Measurements from ENCODE around the gene VMP1. TPM values are rescaled to one million over a fixed set of nuclear protein-coding genes. Genes with fewer than 3 reads are reported as not detected.
"Not testable (repeated sequence)": the region's sequence is repeated elsewhere in the genome, so short reads cannot be mapped to it uniquely, and the experiment has no call there.

The VMP1 gene
- polyA plus RNA-seq, 2 donors: 90.8 to 98.0 TPM

GRCh38 chr17:59748591-59748990 is 41.1 kb downstream of the VMP1 start:
- Histone ChIP-seq H3K4me3 (ENCODE audit: low read depth in 1 of 2, low read length in 2 of 2) (no peak overlapping the region), H3K27me3 (ENCODE audit: control insufficient read depth in 1 of 2, insufficient read depth in 2 of 2, low read length in 2 of 2) (no peaks in the 10 kb centered on the region), H3K36me3 (ENCODE audit: control insufficient read depth in 2 of 2, insufficient read depth in 2 of 2, low read length in 1 of 2) (no peaks in the 10 kb centered on the region), H3K4me1 (ENCODE audit: control insufficient read depth in 2 of 2, insufficient read depth in 2 of 2, low read length in 1 of 2) (no peaks in the 10 kb centered on the region), H3K27ac (ENCODE audit: low read depth in 2 of 2, low read length in 1 of 2) (no peak overlapping the region), H3K9me3 (ENCODE audit: control insufficient read depth in 2 of 2, insufficient read depth in 1 of 2, low read depth in 1 of 2, low read length in 1 of 2) (no peaks in the 10 kb centered on the region)
- 95 to 98% methylated on average over 1 of the region's 1 CpG for WGBS, 2 donors

- no peaks in the 10 kb centered on the region for H3K36me3 ChIP-seq (ENCODE audit: control insufficient read depth in 2 of 2, insufficient read depth in 2 of 2, low read length in 1 of 2)
- WGBS, 2 donors: 83 to 86% methylated on average over 11 of the region's 11 CpGs
- no peak overlapping the region for H3K27ac ChIP-seq (ENCODE audit: low read depth in 2 of 2, low read length in 1 of 2)
- no peaks in the 10 kb centered on the region for H3K4me1 ChIP-seq (ENCODE audit: control insufficient read depth in 2 of 2, insufficient read depth in 2 of 2, low read length in 1 of 2)
- H3K4me3 ChIP-seq (ENCODE audit: low read depth in 1 of 2, low read length in 2 of 2): no peak overlapping the region
- no peaks in the 10 kb centered on the region for H3K9me3 ChIP-seq (ENCODE audit: control insufficient read depth in 2 of 2, insufficient read depth in 1 of 2, low read depth in 1 of 2, low read length in 1 of 2)
- no peaks in the 10 kb centered on the region for H3K27me3 ChIP-seq (ENCODE audit: control insufficient read depth in 1 of 2, insufficient read depth in 2 of 2, low read length in 2 of 2)
These were observed 44.5 kb downstream of the VMP1 start for GRCh38 chr17:59751955-59752413.

- H3K9me3 ChIP-seq (ENCODE audit: control insufficient read depth in 2 of 2, insufficient read depth in 1 of 2, low read depth in 1 of 2, low read length in 1 of 2): no peaks in the 10 kb centered on the region
- H3K36me3 ChIP-seq (ENCODE audit: control insufficient read depth in 2 of 2, insufficient read depth in 2 of 2, low read length in 1 of 2): no peaks in the 10 kb centered on the region
- no peaks in the 10 kb centered on the region for H3K4me1 ChIP-seq (ENCODE audit: control insufficient read depth in 2 of 2, insufficient read depth in 2 of 2, low read length in 1 of 2)
These were observed 45.0 kb downstream of the VMP1 start for GRCh38 chr17:59752446-59752845.

GRCh38 chr17:59752922-59753321 is 45.5 kb downstream of the VMP1 start:
- Histone ChIP-seq H3K27me3 (ENCODE audit: control insufficient read depth in 1 of 2, insufficient read depth in 2 of 2, low read length in 2 of 2) (no peaks in the 10 kb centered on the region), H3K9me3 (ENCODE audit: control insufficient read depth in 2 of 2, insufficient read depth in 1 of 2, low read depth in 1 of 2, low read length in 1 of 2) (no peaks in the 10 kb centered on the region), H3K4me1 (ENCODE audit: control insufficient read depth in 2 of 2, insufficient read depth in 2 of 2, low read length in 1 of 2) (no peaks in the 10 kb centered on the region), H3K27ac (ENCODE audit: low read depth in 2 of 2, low read length in 1 of 2) (peak overlapping the region in 1 of 2 donors; percentile 9), H3K36me3 (ENCODE audit: control insufficient read depth in 2 of 2, insufficient read depth in 2 of 2, low read length in 1 of 2) (no peaks in the 10 kb centered on the region), H3K4me3 (ENCODE audit: low read depth in 1 of 2, low read length in 2 of 2) (no peak overlapping the region)
- WGBS, 2 donors: 79 to 81% methylated on average over 7 of the region's 7 CpGs

More at GRCh38 chr17:59752446-59752845, 45.0 kb downstream of the VMP1 start:
- no peaks in the 10 kb centered on the region for H3K27me3 ChIP-seq (ENCODE audit: control insufficient read depth in 1 of 2, insufficient read depth in 2 of 2, low read length in 2 of 2)
- H3K27ac ChIP-seq (ENCODE audit: low read depth in 2 of 2, low read length in 1 of 2): no peak overlapping the region
- H3K4me3 ChIP-seq (ENCODE audit: low read depth in 1 of 2, low read length in 2 of 2): no peak overlapping the region

GRCh38 chr17:59753522-59754467 is 46.3 kb downstream of the VMP1 start:
- Histone ChIP-seq H3K4me3 (ENCODE audit: low read depth in 1 of 2, low read length in 2 of 2) (no peak overlapping the region), H3K27me3 (ENCODE audit: control insufficient read depth in 1 of 2, insufficient read depth in 2 of 2, low read length in 2 of 2) (no peaks in the 10 kb centered on the region), H3K9me3 (ENCODE audit: control insufficient read depth in 2 of 2, insufficient read depth in 1 of 2, low read depth in 1 of 2, low read length in 1 of 2) (no peaks in the 10 kb centered on the region), H3K4me1 (ENCODE audit: control insufficient read depth in 2 of 2, insufficient read depth in 2 of 2, low read length in 1 of 2) (no peaks in the 10 kb centered on the region), H3K36me3 (ENCODE audit: control insufficient read depth in 2 of 2, insufficient read depth in 2 of 2, low read length in 1 of 2) (no peaks in the 10 kb centered on the region), H3K27ac (ENCODE audit: low read depth in 2 of 2, low read length in 1 of 2) (no peak overlapping the region)
- WGBS, 2 donors: 20 to 27% methylated on average over 3 of the region's 3 CpGs

GRCh38 chr17:59754552-59754951 is 47.1 kb downstream of the VMP1 start:
- Histone ChIP-seq H3K4me1 (ENCODE audit: control insufficient read depth in 2 of 2, insufficient read depth in 2 of 2, low read length in 1 of 2) (no peaks in the 10 kb centered on the region), H3K9me3 (ENCODE audit: control insufficient read depth in 2 of 2, insufficient read depth in 1 of 2, low read depth in 1 of 2, low read length in 1 of 2) (no peaks in the 10 kb centered on the region)

GRCh38 chr17:59755069-59755468 is 47.6 kb downstream of the VMP1 start:
- H3K27me3 ChIP-seq (ENCODE audit: control insufficient read depth in 1 of 2, insufficient read depth in 2 of 2, low read length in 2 of 2); H3K4me1 ChIP-seq (ENCODE audit: control insufficient read depth in 2 of 2, insufficient read depth in 2 of 2, low read length in 1 of 2); H3K9me3 ChIP-seq (ENCODE audit: control insufficient read depth in 2 of 2, insufficient read depth in 1 of 2, low read depth in 1 of 2, low read length in 1 of 2); H3K4me3 ChIP-seq (ENCODE audit: low read depth in 1 of 2, low read length in 2 of 2); H3K36me3 ChIP-seq (ENCODE audit: control insufficient read depth in 2 of 2, insufficient read depth in 2 of 2, low read length in 1 of 2): not testable (repeated sequence)
- WGBS, 2 donors: 87 to 92% methylated on average over 12 of the region's 12 CpGs
- H3K27ac ChIP-seq (ENCODE audit: low read depth in 2 of 2, low read length in 1 of 2): peak overlapping the region in 1 of 2 donors; percentile 31

More at GRCh38 chr17:59754552-59754951, 47.1 kb downstream of the VMP1 start:
- no peaks in the 10 kb centered on the region for H3K27me3 ChIP-seq (ENCODE audit: control insufficient read depth in 1 of 2, insufficient read depth in 2 of 2, low read length in 2 of 2)
- no peak overlapping the region for H3K27ac ChIP-seq (ENCODE audit: low read depth in 2 of 2, low read length in 1 of 2)
- no peaks in the 10 kb centered on the region for H3K36me3 ChIP-seq (ENCODE audit: control insufficient read depth in 2 of 2, insufficient read depth in 2 of 2, low read length in 1 of 2)
- no peak overlapping the region for H3K4me3 ChIP-seq (ENCODE audit: low read depth in 1 of 2, low read length in 2 of 2)

GRCh38 chr17:59756236-59756818 is 48.9 kb downstream of the VMP1 start:
- WGBS, 2 donors: 39 to 49% methylated on average over 3 of the region's 3 CpGs
- Histone ChIP-seq H3K27ac (ENCODE audit: low read depth in 2 of 2, low read length in 1 of 2) (no peak overlapping the region), H3K36me3 (ENCODE audit: control insufficient read depth in 2 of 2, insufficient read depth in 2 of 2, low read length in 1 of 2) (no peaks in the 10 kb centered on the region), H3K4me1 (ENCODE audit: control insufficient read depth in 2 of 2, insufficient read depth in 2 of 2, low read length in 1 of 2) (no peaks in the 10 kb centered on the region), H3K9me3 (ENCODE audit: control insufficient read depth in 2 of 2, insufficient read depth in 1 of 2, low read depth in 1 of 2, low read length in 1 of 2) (no peaks in the 10 kb centered on the region), H3K27me3 (ENCODE audit: control insufficient read depth in 1 of 2, insufficient read depth in 2 of 2, low read length in 2 of 2) (no peaks in the 10 kb centered on the region), H3K4me3 (ENCODE audit: low read depth in 1 of 2, low read length in 2 of 2) (no peak overlapping the region)

GRCh38 chr17:59757043-59757442 is 49.6 kb downstream of the VMP1 start:
- Histone ChIP-seq H3K36me3 (ENCODE audit: control insufficient read depth in 2 of 2, insufficient read depth in 2 of 2, low read length in 1 of 2) (no peaks in the 10 kb centered on the region), H3K4me1 (ENCODE audit: control insufficient read depth in 2 of 2, insufficient read depth in 2 of 2, low read length in 1 of 2) (no peaks in the 10 kb centered on the region), H3K4me3 (ENCODE audit: low read depth in 1 of 2, low read length in 2 of 2) (no peak overlapping the region), H3K27me3 (ENCODE audit: control insufficient read depth in 1 of 2, insufficient read depth in 2 of 2, low read length in 2 of 2) (no peaks in the 10 kb centered on the region), H3K9me3 (ENCODE audit: control insufficient read depth in 2 of 2, insufficient read depth in 1 of 2, low read depth in 1 of 2, low read length in 1 of 2) (no peaks in the 10 kb centered on the region), H3K27ac (ENCODE audit: low read depth in 2 of 2, low read length in 1 of 2) (no peak overlapping the region)
